HG02981 (cell line): ENCODE data around the gene HSD17B12.
"Not testable (repeated sequence)": the region's sequence is repeated elsewhere in the genome, so short reads cannot be mapped to it uniquely, and the experiment has no call there.

Source experiments
- ATAC-seq: cut with Tn5 transposase; IDR thresholded peaks from one replicate; pipeline ENCODE4 v1.9.1; 2021; ENCODE audit warnings: mild to moderate bottlenecking, moderate library complexity; ENCODE audit not compliant: unreplicated experiment

The HSD17B12 gene

DNA sequence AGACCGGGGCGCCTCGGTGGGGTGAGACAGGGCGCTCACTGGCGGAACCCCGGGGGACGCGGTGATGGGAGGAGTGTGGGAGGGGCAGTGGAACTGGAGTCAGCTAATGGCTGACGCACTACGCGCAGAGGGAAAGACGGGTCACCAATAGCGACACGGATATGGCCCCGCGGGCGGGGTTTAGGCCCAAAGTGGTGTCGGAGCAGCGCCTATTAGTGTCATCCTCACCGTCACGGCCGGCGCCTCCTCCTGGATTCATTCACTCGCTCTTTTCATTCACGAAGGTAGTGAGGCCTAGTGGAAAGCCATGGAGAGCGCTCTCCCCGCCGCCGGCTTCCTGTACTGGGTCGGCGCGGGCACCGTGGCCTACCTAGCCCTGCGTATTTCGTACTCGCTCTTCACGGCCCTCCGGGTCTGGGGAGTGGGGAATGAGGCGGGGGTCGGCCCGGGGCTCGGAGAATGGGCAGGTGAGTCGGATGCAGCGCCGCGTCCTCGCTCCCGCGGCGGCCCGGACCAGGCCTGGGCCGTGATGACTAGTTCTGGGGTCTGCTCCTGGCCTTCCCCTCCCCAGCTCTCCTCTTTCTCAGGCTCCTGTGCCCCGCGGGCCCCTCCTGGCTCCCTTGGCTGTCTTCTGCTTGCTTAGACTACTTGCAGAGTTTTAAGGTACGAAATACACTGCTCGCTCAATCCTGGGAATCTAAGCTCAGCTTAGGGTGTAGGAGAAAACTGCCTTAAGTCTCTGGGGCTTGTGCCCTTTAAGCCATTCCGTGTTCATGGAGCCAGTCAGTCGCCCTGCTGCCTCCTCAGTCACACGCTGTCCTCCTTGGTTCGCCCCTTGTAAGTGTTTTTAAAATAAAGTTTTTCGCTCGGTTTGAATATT is at the start of gene HSD17B12:
HSD17B12 (plus strand) TSS at position 218 of the 880 bp plus-strand sequence; CDS start at position 308, 90 bp downstream.
- peak; percentile 98 for ATAC-seq

DNA sequence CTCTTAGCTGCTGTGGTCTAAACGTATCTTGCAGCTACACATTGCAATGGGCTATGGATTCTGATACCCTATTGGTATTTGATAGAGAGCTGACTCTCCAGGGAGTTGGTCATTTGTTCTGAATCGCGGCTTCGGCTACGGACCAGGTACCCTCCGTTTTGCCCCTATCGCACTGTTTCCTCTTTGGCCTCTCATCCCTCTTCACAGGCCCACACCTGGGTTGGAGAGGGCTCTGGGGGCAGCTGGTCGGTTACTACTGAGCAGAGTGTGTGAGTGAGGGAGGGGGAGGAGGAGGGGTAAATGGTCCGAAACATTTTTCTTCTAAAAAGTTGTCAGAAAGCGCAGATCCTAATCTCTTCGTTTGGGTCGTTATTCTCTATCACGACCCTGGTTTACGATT is 48.8 kb upstream of the HSD17B12 start:
- ATAC-seq: no peak

GRCh38 chr11:43632181-43632580 is 48.4 kb upstream of the HSD17B12 start:
- no peak for ATAC-seq

DNA sequence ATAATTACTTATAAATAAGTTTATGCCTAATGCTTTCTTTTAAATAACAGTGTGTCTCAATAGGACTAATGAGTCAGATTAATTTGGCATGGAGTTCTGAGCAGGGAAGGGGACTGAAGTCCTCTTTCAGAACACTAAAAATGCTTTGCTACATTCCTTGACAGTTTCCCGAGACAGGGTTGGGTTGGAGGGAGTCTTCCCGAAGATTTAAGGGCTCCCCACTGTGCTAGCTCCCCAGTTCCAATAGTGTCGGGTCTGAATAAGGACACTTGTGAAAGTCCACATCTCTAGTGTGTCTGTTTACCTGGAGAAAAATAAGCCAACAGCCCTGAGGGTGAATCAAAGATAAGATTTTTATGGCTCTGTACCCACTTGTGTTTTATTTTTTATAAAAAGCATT is 41.8 kb upstream of the HSD17B12 start:
- ATAC-seq: no peak

DNA sequence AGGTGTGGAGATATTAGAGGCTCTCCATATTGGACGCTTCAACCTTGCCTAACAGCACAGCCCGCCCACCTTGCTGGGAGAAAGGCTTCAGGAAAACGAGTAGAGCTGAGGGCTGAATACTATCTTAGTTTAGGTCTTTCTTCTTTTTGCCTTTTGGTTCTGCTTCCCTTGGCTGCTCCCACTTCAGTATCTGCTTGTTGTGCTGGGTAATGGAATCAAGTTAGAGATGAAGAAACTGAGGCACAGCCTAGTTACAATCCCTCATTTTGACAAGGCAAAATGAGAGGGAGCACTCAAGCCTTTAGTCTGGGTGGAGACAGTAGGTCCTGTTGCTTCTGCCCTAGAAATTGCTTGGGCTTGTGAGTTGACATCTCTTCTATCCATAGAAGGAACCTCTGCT is 41.3 kb upstream of the HSD17B12 start:
- ATAC-seq: no peak

DNA sequence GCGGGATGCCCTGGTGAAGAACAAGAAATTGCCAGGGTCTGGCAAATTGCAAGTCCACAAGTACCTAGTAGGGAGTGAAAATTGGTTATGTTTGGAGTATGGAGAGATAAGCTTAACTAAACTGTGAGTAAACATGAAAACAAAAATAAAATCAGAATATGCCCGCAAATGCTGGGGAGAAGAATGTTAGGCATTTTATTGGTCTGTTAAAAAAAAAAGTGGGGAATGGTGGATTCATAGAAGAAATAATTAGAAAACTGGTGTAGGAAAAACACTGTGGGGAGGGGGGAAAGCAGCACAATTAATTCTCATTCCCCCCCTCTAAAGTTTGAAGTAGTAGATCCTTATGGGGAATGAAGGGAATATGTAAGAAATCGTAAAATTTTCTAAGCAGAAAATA is 40.6 kb upstream of the HSD17B12 start:
- no peak for ATAC-seq

DNA sequence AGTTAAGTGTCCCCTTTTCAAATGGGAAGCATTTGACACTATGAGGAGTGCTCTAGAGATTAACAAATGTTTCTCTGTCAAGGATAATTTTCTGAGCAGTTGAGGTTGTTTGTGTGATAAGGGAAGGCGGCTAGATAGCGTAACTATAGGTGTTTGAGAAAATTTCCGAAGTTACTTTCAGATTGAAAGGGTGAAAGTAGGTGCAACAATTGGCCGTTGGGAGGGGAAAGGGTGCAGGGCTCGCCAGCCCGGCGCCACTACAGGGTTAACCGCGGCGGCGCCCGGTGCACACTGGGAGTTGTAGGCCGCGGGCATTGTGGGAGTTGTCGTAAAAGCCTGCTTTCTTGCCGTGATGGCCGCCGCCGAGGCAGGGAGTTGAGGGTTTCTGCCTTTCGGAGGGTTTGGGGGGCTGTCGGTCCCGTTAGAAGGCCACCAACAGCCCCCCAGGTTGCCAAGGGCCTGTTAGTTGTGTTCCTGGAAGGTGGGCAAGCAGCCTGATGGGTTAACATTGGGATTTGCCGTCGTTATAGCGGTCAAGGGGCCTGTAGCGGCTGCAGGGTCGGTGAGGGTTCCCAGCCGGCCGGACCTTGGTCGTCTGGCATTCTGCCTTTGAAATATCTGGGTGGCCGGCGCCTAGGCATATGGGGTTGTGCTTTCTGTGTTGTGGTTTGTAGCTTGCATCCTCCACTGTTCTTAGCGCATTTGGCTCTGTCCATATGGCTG is 36.5 kb upstream of the HSD17B12 start:
- ATAC-seq: peak; percentile 99

GRCh38 chr11:43644621-43645299 is 35.8 kb upstream of the HSD17B12 start:
- no peak for ATAC-seq

DNA sequence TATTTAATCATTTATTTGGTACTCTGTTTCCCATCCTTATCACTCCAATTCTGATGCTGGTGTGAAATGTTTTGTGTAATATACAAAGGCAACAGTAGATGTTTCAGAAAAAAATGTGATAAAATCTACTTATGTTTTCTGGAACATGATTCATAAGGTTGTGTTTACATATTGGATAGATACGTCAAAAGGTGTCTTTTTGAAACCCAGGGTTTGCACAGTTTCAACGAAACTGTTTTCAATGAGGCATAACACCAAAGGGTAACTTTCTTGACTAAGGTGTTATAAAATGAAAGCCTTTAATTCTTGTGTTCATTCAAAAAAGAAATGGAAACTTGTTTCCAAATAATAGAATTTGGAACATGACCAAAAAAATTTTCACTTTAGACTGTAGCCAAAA is 33.8 kb upstream of the HSD17B12 start:
- ATAC-seq: no peak

DNA sequence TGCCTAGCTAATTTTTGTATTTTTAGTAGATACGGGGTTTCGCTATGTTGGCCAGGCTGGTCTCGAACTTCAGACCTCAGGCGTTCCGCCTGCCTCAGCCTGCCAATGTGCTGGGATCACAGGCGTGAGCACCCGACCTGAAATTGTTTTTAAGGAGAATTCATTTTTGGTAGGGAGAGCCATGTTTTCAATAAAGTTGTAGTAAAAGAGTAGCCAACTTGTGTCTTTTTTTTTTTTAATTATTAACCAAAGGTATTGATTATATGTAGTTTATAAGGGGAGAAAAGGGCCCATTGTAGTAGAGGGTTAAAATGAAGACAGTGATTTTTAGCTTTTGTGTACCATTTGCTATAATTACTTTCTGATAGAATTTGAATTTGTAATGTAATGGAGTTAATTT is 31.6 kb upstream of the HSD17B12 start:
- no peak for ATAC-seq

DNA sequence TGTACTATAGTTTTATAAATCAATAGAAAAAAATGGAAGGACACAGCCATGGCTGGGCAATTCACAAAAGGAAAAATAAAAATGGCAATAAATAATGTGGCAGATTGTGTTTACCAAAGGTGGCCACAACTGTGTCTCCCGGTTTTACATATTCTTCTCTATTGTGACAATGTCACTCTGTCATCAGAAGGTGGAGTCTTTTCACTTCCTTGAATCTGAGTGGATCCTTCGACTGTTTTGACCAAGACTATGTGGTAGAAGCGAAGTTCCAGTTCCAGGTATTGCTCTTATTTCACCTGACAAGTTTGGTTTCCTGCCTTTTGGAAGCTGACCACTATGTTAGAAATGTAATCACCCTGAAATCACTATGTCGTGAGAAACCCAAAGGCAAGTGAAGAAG is 31.0 kb upstream of the HSD17B12 start:
- ATAC-seq: no peak

- no peak for ATAC-seq
These were observed 30.6 kb upstream of the HSD17B12 start for GRCh38 chr11:43649921-43650320.

DNA sequence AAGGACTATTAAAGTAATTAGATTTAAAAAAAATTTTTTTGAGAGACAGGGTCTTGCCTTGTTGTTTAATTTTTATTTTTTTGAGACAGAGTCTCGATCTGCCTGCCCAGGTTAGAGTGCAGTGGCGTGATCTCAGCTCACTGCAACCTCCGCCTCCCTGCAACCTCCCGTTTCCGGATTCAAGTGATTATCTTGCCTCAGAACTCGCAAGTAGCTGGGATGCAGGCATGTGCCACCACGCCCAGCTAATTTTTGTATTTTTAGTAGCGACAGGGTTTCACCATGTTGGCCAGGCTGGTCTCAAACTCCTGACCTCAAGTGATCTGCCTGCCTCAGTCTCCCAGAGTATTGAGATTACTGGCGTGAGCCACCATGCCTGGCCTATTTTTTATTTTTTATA is 17.5 kb upstream of the HSD17B12 start:
- not testable (repeated sequence) for ATAC-seq

DNA sequence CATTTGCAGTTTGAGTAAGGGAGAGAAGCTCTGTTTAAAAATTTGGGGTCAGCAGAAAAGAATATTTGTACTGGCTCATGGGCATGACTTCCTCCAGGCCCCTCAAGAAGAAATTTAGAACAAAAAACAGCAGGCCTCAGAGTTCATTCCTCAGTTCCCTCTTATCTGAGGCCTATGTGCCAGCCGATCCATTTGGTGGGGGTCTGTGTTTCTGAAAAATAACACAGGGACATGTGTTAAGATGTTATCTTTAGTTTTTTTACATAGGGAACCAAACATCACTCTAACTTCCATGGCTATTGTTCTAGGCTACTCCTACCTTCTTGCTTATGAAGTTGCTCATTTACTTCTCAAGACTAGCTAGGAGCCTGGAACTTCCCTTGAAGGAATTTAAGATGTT is 16.2 kb upstream of the HSD17B12 start:
- no peak for ATAC-seq

DNA sequence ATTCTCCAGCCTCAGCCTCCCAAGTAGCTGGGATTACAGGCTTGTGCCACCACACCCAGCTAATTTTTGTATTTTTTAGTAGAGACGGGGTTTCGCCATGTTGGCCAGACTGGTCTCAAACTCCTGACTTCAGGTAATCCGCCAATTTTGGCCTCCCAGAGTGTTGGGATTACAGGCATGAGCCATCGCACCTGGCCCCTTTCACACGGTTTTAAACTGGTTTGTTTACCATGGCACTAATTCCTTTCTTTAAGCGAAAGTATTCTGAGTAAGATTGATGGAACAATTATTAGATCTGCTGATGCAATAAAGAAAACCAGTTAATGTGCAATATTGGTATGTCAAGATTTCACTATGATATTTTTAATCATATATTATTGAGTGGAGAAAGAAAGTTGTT is 9.3 kb upstream of the HSD17B12 start:
- ATAC-seq: not testable (repeated sequence)

DNA sequence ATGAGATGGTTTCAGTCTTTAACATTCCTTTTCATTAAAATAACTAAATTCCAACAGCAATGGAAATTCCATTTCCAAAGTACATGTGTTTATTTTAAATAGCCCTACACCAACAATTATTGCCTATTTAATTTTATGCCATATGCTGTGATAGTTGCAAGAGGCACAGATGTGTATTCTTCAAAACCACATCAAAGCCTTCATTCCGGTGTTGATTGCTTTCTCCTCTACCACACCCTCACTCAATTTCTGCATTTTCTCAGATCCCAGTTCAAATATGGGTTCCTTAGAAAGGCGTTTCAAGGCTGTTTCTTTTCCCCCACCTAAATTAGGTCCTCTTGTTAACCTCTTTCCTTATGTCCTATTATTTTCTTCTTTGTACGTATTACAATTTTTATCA is 6.0 kb upstream of the HSD17B12 start:
- no peak for ATAC-seq

- no peak for ATAC-seq
These were observed 3.6 kb upstream of the HSD17B12 start for GRCh38 chr11:43676933-43677332.

- ATAC-seq: no peak
These were observed 934 bp downstream of the HSD17B12 start for GRCh38 chr11:43681401-43681942.

DNA sequence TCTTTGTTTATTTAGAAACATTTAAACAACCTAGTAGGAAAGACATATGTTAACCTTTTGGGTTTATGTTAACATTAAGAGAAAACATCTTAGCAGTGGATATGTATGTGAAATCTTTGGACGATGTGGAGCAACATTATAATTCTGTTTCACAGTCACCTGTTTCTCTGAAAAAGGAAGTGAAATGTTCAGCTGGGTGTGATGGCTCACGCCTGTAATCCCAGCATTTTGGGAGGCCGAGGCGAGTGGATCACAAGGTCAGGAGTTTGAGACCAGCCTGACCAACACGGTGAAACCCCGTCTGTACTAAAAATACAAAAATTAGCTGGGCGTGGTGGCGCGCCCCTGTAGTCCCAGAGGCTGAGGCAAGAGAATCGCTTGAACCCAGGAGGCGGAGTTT is 1.5 kb downstream of the HSD17B12 start:
- not testable (repeated sequence) for ATAC-seq

GRCh38 chr11:43685440-43685839 is 4.9 kb downstream of the HSD17B12 start:
- ATAC-seq: no peak

- ATAC-seq: no peak
These were observed 5.7 kb downstream of the HSD17B12 start for GRCh38 chr11:43686207-43686606.
